ENCODE results near the gene CNTN4.

CNTN4 gene

DNA sequence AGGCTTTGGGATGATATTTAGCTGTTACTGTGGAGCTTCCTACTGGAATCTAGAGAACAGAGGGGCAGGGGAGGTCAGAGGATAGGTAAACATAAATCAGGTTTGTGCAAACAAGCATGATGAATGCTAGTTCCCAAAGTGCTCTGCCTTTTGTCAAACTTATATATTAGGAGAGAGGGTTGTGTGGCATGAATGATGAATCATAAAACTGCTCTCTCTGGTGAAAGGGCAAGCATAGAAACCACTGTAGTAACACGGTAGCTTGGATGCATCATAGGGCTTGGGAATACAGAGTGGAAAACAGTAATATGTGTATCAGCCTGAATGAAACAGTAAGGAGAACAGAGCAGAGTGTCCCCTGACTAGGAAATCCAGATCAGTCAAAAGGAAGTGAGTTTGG, 524.8 kb downstream of the CNTN4 start:
- no peak for DNase-seq

DNA sequence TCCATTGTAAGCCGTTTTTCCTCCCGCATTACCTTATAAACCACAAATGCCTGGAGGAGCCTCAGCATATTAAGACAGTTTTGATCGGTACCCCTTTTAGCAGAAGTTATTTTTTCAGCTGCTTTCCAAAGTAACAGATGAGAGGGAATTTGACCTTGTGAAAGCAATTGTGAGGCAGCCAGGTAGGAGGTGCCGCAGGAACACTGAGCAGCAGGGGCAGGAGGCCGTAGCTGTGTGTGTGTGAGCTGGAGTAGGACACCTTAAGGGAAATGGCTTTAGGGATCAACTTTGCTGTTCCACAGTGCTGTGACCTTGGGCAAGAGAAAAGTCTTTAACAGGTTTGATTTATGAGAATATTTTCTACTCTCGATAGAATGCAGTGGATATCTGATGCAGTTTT, 529.5 kb downstream of the CNTN4 start:
- no peak for DNase-seq

DNA sequence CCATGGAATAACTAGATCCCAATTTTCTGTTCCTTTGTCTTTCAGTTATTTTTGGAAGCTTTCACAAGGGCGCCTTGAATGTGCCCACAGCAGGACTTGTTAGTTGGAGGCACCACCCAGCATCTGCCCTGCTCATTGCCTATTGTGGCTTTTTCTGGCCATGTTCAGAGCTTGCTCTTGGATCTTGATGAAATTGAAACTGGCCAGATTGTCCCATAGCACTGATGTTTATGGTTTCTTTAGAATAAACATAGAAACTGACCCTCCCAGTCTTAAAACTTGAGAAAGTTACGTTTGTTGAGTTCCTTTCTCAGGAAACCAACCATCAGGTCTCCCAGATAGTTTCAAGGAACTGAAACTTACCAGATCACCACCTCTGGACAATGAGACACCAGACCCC, 536.8 kb downstream of the CNTN4 start:
- DNase-seq = no peak

DNA sequence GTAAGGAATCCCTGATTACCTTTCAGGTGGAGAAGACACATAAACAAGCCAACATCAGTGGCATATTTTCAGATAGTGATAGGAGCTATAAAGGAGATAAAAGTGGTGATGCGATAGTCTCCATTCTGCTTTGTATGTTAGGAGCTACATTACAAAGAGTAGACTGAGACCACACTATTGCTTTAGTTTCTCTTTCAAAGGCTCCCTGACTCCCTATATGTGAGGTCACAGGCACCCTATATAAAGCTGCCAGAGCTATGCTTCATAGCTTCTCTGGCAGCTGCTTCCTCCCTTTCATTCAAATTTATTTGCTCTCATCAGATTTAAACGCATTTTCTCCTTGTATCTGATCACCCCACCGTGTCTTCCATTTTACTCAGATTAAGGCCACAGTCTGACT, 544.9 kb downstream of the CNTN4 start:
- no peak for DNase-seq

DNA sequence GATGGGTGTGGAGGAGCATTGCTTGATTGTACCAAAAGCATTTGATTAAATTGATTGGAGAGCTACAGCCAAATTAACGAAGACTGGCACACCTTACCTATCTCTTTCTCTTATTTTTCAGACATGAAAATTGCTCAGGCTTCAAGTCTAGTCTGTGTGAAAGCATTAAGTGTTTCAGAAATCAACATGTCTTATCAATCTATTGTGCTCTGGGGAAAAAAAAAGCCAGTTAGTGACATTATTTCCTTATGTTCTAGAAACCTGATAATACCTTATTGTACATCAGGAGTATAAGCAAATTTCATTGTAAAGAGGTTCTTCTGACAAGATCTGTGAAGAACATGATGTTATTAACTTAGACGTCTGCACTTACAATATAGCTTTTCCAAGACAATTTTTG, 546.3 kb downstream of the CNTN4 start:
- DNase-seq = no peak

DNA sequence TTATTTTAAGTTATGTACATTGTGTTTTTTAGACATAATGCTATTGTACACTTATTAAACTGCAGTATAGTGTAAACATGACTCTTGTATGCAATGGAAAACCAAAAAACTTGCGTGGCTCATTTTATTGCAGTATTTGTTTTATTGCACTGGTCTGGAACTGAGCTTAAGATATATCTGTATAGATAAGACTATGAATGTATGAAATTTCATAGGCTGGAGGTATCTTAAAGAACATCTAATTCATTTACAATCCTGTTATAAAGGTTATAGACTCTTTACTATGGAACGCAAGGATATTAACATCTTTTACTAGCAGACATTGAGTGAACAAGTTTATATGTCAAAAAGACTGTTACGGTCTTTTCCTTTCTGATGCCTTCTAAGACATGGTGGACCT, 552.1 kb downstream of the CNTN4 start:
- DNase-seq = no peak

DNA sequence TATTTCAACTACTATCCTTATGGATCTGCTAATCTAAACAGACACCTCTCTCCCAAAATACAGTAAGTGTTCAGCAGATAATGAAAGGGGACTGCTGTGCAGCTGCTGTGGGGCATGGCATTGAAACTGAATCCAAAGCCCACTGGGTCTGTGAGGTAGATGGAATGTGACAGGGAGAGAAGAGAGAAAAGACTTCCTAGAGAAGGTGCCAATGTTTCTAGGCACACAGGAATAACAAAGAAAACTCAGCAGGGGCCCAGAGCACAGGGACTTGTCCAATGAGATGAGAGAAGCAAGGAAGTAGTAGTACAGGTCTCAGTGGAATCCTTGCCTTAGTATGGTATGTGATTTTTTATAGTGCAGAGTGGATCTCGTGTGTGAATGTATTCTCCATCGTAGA, 553.7 kb downstream of the CNTN4 start:
- DNase-seq = no peak

DNA sequence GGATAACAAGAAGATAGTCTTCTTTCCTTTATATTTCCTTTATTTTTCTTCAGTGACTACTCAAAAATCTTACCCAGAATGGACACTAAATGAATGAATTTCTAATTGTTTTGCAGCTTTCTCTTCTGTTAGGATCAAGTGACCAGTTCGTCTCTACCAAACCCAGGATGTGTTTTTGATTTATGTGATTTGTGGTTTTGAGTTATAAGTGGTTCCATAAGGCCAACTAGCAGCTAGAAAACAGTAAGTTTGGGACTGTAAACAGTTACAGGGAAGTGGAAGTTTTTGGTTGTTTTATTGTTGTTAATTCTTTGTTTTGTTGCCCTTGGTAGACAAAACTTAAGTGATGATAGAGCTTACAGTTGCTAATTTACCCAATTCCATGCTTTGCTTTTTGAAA, 555.0 kb downstream of the CNTN4 start:
- DNase-seq = no peak

DNA sequence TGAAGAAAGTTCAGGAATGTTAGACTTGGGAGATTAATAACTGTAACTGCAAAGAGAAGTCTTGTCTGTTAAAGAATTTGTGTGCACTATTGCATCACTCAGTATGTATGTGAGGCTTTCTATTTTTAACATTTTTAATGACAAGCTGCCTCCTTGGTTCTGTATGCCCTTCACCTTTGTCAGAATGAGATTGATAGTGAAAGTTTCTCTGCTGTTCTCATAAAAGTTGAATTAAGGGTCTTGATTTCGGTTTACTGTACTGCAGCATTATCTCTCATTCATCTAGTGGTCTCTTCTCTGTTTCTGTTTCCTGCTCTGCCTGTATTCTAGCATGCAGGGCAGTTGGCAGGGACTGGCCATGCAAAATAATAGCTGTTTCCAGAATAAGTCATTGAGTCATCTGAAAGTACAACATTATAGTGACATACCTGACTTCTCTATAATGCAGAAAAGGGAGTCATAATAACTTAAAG, 556.6 kb downstream of the CNTN4 start:
- DNase-seq = no peak

DNA sequence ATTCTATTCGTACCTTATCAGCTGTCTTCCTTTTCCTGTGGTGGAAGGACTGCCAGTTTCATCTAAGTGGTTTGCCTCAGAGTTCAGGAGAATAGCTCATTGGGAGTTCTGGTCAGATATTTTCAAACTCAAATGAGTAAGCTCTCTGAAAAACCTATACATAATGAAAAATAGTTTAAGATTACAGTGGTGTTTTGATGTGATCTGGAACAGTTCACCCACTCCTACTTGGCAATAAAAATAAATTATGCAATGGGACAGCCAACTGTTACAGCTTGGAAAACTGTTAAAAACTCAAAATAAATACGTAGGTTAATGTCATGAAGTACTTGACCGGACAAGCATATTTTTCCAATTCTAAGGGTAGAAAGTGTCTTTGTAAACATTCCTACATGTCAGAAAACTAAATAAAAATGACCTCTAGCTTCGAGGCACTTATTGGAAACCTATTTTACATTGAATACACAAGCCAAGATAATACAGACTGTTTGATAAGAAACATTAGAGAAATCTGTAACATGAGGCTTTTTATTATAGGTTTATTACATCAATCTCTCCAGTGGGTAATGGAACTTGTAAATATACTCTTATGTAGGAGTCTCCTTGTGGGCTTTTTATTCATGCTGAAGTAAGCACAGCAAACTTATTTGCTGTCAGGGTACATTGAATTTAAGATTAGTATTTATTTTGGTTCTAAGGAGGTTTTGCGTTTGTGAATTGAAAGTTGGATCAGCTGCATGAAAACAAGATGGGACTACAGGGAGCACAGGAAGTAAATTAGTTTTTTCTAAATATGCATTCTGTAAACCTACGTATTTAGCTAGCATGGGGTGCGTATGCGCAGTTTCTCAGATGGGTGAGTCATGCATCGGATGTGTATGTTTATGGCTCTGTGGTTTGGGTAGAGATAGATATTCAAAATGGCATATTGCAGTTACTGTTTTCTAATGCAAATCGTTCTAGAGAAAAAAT, 558.4 kb downstream of the CNTN4 start:
- no peak for DNase-seq

DNA sequence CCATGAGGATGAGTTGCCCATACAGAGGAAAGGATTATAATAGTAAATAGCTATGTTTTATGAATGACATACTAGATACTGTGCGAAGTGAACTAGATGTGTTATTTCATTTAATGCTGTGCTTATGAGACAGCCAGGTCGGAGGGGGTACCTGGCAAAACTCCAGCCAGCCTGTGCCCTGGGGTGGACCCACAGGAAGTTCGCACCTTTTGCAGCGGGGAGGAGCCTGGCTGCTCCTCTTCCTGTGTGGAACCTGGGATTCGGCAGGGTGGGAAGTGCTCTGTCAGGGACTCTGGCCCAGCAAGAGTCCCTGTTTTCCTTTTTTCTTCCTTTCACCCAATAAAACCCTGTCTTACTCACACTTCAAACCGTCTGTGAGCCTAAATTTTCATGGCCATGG, 559.3 kb downstream of the CNTN4 start:
- no peak for DNase-seq

DNA sequence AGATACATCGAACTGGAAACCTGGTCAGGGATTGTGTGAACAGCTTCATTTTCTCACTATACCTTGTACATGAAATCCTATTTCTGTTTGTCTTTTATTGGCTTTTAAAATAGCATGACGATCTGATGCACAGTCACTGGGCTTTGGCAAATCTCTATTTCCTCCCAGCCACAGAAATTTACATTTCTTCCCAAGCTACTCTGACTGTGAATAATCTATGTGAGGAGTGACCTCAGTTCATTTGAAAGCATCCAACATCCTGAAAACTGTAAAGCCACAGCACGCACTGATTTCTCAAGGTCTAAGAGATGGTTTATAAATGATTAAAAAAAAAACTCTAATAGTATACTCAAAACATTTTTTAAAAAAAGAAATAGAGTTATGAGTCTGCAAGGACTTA, 561.2 kb downstream of the CNTN4 start:
- DNase-seq = no peak

DNA sequence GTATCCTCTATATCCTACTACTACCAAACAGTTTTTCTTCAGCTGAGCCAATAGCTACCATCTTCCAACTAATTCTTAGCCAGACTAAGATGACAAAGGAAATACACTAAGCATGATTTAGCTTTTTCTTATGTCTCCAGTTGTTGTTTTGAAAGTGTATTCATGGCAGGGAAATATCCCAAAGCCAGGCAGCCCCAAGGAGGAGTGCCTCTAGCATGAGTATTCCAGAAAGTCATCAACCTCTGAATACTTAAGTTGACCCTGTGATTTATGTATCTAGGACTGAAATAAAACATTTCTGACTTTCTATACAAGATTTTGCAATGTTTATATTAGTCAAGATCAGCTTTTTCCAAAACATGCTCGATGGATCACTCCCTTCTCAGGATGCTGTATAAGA, 562.4 kb downstream of the CNTN4 start:
- DNase-seq = no peak

DNA sequence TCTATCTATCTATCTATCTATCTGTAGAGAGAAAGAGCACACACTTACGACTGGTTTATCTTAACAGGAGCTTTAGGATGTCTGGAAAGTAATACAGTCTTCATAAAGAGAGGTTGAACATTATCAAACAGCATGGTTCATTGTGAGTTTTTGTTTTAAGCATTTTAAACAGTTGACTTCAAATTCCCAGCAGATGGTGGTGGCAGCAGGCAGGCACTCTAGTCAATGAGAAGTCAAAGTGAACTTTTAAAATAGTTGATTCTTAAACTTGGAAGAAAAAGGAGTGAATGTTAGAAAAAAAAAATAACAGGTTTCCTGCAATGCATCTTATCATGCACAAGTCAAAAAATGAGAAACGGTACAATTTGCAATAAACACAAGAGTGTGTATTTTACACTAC, 578.8 kb downstream of the CNTN4 start:
- no peak for DNase-seq

DNA sequence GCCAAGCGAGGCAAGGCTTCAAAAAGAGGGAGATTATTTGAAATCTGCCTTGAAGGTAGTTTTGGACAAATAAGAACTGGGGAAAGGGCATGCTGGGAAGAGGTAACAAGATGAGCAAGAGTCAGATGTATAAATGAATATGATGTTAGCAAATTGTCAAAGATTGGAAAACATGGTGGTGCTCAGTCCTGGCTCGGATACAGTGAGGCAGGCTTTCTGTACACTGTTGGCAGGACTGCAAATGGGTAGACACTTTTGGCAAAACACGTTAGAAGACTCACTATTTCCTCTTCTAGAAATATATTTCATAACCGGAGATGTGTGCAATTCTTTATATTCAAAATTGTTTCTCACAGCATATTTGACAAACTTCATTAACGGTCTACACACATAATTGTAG, 581.6 kb downstream of the CNTN4 start:
- DNase-seq = no peak

DNA sequence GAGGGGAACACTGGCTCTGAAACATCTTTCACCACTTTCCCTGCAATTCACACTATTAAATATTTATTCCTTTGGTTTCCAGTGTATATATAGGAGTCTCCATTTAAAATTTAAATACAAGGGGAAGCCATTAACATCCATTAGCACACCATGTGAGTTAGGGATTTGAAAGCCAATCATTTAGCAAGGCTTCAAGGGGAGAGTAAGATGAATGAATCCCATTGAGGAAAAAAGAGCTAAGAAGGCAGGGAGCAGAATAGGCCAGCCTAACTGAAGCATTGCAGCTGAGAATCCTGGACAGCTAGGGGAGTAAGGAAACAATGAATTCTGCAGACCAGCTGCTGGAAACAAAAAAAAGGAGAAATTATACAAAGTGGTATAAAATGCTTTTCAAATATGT, 585.4 kb downstream of the CNTN4 start:
- DNase-seq = no peak

DNA sequence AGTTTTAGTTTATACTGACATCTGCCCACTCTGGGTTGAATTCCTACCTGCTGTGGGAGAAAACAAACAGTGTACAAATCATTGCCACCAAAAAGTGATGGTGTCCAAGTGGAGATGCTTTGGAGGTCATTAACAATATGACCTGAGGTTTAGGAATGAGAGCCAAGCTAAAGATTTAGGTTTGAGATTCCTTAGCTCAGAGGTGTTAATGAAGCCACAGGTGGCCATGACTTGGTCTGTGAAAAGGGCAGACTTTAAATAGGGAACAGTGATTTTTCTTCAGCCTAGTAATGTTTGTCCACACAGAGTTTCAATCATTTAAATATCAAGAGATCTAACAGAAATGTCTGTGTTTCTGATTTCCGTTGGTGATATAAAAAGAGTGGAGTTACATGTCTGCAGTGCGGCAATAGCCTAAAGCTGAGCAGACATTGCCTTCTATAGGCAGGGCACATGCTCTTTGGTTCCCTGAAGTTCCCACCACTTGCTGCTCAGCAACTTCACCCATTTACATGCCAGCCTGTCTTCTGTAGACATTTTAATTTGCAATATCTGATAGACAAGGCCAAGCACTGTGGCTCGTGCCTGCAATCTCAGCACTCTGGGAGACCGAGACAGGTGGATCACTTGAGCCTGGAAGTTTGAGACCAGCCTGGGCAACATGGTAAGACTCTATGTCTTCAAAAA, 588.3 kb downstream of the CNTN4 start:
- DNase-seq = no peak

DNA sequence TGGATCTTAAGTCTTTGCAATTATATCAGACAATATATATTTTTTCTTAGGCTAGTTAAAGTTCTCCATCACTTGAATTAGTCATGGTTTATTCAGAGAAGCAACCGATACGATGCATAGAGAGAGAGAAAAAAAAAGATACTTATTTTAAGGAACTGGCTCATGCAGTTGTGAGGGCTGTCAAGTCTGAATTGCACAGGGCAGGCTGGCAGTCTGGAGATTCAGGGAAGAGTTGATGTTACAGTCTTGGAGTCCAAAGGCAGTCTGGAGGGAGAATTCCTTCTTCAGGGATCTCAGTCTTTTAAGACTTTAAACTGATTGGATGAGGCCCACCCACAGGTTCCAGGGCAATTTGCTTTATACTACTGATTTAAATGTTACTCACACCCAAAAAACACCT, 598.9 kb downstream of the CNTN4 start:
- no peak for DNase-seq

DNA sequence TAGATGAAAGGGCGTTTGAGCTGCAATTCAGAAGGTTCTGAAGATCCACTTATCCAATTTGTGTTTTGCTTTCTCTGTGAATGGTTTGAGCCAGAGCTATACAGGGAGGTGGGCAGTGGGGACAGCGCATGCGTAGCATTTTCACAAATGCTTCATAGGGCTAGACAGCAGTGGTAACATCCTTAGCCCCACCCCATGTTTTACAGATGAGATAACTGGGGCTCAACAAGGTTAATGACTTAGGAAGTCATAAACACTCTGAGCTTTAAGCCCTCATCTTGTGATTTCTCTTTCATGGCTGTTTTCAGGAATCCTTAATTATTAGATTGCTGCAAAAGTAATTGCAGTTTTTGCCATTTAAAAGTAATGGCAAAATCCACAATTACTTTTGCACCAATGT, 602.8 kb downstream of the CNTN4 start:
- DNase-seq = no peak

DNA sequence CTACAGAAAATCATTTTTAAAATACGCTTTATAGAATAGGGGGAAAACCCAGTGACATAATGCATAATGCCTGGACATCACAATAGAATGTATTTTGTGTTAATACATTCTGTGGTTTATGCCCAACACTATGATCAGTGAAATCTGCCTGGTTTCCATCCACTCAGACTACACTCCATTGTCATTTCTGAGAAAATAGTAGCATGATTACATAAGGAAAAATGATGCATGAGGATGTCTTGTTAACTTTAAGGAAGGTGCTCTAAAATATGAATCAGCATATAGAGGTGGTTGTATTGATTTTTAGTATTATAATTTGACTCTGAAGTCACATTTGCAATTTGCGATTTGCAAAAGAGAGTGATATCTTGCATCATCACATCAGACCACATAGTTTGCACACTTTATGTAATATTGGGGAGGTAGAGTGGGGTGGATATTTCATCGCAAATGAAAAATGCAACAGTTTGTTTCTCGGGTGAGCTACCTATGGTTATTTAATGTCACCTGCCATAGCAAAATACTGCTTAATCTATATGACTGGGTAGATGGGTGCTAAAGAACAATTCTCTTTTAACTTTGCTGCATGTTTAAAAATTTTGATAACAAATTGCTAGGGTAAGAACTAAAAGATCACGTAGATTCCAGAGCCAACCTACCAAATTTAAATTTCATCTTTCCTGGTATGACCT, 607.6 kb downstream of the CNTN4 start:
- DNase-seq = no peak

DNA sequence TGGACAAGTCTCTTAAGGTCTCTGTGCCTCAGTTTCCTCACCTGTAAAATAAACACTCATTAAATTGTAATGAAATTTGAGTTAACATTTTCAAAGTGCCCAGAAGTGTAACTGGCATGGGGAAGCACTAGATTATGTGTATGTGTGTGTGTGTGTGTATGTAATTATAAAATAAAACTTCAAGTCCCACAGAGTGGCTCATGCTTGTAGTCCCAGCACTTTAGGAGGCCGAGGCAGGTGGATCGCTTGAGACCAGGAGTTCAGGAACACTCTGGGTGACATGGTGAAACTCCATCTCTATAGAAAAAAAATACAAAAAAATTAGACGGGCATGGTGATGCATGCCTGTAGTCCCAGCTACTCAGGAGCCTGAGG, 608.2 kb downstream of the CNTN4 start:
- DNase-seq = no peak

DNA sequence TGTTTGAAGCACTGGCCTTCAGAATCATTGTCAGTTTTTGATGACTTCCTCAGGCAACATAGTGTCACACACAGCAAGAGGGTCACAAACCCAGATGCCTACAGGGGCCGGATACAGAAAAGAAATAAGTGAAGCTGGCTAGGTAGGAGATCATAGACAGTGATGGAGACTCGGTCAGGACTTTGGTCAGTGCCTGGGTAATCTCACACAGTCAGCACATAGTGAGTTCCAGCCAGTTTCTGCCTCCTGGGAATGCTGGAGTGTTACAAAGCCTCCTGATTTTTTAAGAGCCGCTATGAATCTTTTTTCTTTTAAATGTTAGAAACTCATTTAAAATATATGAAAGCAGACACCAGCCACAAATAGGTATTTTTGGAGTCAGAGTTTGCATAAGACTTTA, 612.4 kb downstream of the CNTN4 start:
- DNase-seq = no peak

DNA sequence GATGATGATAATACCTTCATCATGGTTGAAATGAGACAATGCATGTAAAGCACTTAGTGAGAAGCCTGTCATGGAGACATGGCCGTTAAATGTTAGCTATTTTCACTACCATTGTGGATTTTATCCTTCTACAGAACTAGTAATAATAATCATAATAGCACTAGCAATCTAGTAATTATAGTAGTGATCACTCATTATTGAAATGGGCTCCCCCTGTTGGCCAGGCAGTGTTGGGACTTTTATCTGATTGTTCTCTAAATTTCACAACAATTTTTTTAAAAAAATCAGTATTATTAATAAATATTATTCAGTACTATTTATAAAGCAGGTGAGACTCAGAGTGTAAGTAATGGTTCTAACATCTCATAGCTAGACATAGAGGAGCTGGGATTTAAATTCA, 615.3 kb downstream of the CNTN4 start:
- DNase-seq = no peak

DNA sequence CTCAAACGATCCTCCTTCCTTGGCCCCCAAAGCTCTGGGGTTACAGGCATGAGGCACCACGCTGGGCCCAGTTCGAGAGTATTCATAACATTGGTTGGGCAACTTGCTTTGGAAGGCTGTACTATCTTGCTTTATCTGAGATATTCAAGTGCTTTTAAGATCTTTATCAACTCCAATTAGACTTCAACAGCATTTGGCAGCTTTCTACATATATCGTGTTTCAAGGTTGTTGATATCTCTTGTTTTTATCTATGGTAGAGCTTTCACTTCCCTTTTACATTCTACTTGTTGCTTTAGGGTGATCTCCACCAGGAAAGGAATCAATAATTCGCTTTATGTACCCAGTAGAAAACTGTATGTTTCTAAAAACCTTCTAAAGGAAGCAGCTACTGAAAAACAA, 616.2 kb downstream of the CNTN4 start:
- DNase-seq = no peak
